ENCODE data around the gene DYSF. TPM values are rescaled to one million over a fixed set of nuclear protein-coding genes. Genes with fewer than 3 reads are reported as not detected.

Gene DYSF
- total RNA-seq, 4 donors from 2014 or later = 0.93 to 3.2 (median 2.8) TPM

DNA sequence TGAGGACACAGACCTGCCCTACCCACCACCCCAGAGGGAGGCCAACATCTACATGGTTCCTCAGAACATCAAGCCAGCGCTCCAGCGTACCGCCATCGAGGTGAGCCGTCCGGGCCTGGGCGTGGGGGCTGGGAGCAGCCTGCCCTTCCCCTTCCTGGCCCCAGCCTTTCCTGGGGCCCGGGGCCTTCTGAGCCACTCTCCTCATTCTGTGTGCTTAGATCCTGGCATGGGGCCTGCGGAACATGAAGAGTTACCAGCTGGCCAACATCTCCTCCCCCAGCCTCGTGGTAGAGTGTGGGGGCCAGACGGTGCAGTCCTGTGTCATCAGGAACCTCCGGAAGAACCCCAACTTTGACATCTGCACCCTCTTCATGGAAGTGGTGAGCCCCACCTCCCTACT lies 157.9 kb downstream of the DYSF start:
- intact Hi-C loops (cut with DNase I; ENCODE audit: low total_unique reads) = no loop called here
- WGBS, 2 donors = 91 to 94% methylated on average over 12 of the region's 12 CpGs
- H3K4me3 ChIP-seq (ENCODE audit: low read depth, poor library complexity, severe bottlenecking) = no peak overlapping the region
- peak; percentile 9 to 69 for DNase-seq (ENCODE audit: low spot score in 2 of 2)
- TF ChIP-seq, protein P1, sequence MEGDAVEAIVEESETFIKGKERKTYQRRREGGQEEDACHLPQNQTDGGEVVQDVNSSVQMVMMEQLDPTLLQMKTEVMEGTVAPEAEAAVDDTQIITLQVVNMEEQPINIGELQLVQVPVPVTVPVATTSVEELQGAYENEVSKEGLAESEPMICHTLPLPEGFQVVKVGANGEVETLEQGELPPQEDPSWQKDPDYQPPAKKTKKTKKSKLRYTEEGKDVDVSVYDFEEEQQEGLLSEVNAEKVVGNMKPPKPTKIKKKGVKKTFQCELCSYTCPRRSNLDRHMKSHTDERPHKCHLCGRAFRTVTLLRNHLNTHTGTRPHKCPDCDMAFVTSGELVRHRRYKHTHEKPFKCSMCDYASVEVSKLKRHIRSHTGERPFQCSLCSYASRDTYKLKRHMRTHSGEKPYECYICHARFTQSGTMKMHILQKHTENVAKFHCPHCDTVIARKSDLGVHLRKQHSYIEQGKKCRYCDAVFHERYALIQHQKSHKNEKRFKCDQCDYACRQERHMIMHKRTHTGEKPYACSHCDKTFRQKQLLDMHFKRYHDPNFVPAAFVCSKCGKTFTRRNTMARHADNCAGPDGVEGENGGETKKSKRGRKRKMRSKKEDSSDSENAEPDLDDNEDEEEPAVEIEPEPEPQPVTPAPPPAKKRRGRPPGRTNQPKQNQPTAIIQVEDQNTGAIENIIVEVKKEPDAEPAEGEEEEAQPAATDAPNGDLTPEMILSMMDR (IDR thresholded peaks at IDR 0.05) = no peak
- no peak for TF ChIP-seq POLR2A (IDR thresholded peaks at IDR 0.05)

DNA sequence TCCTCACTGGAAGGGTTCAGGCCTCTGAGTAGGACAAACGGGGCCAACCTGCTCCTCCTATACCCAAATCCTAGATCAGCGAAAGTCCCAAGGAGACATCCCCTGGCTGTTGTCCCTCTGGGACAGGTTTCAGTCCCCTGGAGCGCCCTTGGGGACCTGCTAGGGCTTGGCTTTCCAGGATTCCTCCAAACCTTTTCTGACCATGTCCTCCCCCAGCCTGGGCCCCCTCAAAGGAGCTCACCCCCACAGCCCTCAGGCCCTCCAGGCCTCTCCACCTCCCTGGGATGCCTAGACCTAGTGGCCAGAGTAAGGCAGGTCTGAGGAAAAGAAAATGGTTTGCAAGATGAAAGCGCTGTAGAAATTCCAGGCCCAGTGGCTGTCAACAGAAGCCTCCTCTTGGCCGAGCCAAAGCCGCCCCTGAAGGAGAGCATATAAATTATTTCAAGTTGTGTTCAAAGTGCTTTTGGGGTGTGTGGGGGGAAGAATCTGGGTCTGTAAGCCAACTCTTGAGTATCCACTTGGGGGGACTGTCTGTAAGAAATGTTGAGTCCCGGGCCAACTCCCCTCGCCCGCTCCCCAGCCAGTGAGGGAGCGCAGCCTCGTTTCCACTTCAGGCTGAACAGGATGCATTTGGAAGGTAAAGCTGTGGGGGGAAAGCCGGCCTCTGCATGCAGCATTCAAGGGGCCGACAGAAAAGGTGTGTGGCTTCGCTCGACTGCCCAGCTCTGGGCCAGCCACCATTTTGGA lies 158.6 kb downstream of the DYSF start:
- WGBS, 2 donors = 93 to 96% methylated on average over 15 of the region's 15 CpGs
- intact Hi-C loops (cut with DNase I; ENCODE audit: low total_unique reads) = no loop called here
- DNase-seq (ENCODE audit: low spot score in 2 of 2) = peak in 1 of 2 donors; percentile 7
- H3K4me3 ChIP-seq (ENCODE audit: low read depth, poor library complexity, severe bottlenecking) = no peak overlapping the region
- no peak for TF ChIP-seq POLR2A (IDR thresholded peaks at IDR 0.05)
- TF ChIP-seq, protein P1 (IDR thresholded peaks at IDR 0.05) = no peak

DNA sequence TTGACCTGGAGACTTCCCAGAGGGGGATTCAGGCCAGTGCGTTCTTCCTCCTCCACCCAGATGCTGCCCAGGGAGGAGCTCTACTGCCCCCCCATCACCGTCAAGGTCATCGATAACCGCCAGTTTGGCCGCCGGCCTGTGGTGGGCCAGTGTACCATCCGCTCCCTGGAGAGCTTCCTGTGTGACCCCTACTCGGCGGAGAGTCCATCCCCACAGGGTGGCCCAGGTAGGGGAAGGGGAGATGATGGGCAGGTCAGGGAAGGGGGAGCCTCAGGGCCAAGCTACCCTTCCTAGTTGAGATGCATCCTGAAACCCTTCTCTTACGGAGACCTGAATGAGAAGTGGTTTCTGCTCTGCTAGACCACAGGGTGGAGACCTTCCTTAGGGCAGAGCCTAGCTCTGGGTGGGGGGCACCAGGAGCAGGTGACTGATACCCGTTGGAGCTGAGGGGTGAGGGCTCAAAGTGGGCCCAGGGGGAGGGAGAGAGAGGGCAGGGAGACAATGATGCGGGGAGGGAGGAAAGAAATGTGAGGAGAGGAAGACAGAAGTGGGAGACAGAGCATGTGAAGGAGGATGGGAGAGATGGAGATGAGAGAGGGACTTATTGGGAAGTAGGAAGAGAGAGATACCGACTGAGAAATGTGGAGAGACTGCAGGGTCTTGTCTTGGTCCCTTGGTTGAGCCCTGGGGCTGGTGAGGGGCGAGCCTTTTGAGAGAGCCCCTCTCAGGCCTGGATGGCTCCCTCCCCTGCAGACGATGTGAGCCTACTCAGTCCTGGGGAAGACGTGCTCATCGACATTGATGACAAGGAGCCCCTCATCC lies 159.4 kb downstream of the DYSF start:
- WGBS, 2 donors = 92 to 94% methylated on average over 17 of the region's 17 CpGs
- intact Hi-C loops (cut with DNase I; ENCODE audit: low total_unique reads) = no loop called here
- no peak overlapping the region for H3K4me3 ChIP-seq (ENCODE audit: low read depth, poor library complexity, severe bottlenecking)
- TF ChIP-seq, protein P1 (IDR thresholded peaks at IDR 0.05) = no peak
- no peak for TF ChIP-seq POLR2A (IDR thresholded peaks at IDR 0.05)
- DNase-seq (ENCODE audit: low spot score in 2 of 2) = peak; percentile 10 to 75

DNA sequence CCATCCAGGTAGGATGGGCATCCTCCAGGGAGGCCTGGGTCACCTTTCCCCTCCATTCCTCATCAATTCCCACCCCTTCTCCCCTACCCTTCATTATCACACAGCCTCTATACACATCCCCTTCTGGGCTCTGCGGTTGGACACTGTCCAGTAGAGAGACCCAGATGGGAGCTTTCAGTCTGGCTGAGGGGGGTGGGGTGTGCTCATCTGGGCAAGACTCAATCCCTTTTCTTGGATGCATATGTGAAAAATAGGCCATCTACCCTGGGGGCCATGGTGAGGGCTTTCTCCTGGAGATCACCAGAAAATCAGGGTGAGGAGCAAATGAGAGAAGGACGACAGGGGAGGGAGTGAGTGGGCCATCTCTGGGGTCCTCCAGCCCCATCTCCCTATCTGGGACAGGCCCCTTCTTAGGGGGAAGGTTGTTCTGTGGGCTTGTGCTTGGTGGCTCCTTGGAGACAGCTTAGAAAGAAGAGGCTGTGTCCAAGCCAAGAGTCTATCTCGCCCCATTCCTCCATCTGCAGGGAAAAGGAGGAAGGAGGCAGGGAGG lies 160.1 kb downstream of the DYSF start:
- WGBS, 2 donors = 93 to 97% methylated on average over 3 of the region's 3 CpGs
- intact Hi-C loops (cut with DNase I; ENCODE audit: low total_unique reads) = no loop called here
- no peak for TF ChIP-seq POLR2A (IDR thresholded peaks at IDR 0.05)
- TF ChIP-seq, protein P1 (IDR thresholded peaks at IDR 0.05) = no peak
- peak in 1 of 2 donors; percentile 7 for DNase-seq (ENCODE audit: low spot score in 2 of 2)
- no peak overlapping the region for H3K4me3 ChIP-seq (ENCODE audit: low read depth, poor library complexity, severe bottlenecking)

DNA sequence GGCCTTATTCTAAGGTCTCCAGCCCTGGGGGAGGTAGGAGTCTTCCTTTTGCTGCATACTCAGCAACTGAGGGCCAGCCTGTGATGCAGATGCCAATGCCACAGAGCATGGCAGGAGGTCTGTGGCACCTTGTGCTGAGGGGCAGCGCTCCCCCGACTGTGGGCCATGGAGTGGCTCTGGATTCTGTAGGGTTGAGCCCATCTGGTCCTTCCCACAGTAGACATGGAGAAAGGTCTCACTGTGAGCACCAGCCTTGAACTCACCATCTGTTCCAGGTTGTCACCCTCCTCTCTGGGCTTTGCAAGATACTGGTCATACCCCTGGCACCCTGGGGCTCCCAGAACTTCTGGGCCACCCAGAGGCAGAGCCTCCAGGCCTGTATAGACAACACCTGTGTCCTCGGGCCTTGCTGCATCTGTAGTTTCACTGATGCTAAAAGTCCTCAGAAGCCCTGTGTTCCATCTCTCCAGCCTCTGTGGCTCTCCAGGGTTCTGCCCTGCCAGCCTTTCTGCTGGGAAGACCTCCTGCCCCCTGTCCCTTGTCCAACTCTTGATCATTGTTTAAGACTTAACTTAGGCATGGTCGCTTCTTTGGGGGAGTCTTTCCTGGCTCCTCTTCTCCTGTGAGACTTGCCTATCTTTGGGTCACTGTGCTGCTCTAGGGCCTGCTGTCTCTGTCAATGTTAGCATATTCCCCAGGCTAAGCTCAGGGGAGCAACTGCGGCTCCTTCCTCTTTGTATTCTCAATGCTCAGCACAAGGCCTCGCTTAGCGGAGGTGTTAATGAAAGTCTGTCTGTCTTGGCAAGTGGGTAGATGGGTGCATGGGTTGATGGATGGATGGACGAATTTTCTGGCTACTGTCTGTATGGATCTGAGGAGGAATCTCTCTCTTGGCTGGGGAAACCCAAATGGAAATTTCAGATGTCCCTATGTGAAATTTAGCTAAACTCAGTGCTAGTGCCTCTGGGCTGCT lies 160.9 kb downstream of the DYSF start:
- intact Hi-C loops (cut with DNase I; ENCODE audit: low total_unique reads) = no loop called here
- 83 to 93% methylated on average over 8 of the region's 8 CpGs for WGBS, 2 donors
- DNase-seq (ENCODE audit: low spot score in 2 of 2) = peak; percentile 11 to 85
- no peak overlapping the region for H3K4me3 ChIP-seq (ENCODE audit: low read depth, poor library complexity, severe bottlenecking)
- TF ChIP-seq, protein P1 (IDR thresholded peaks at IDR 0.05) = no peak
- TF ChIP-seq POLR2A (IDR thresholded peaks at IDR 0.05) = no peak

All from lower leg skin (tissue), 4 donors.